Effector memory CD8-positive, alpha-beta T cell (primary cell): ENCODE measurements around the gene SREBF1.
A peak's percentile ranks its signal among the peaks of the same experiment; 100 is the strongest.

ENCODE experiments used
- ATAC-seq: fragments of 150-1000 bp; cut with Tn5 transposase; replicated peaks from 2 replicates; pipeline ENCODE4 v1.10.0; 2021; ENCODE audit warnings: mild to moderate bottlenecking, moderate library complexity
- DNase-seq, 3 experiments: peaks; one replicate each; pipeline ENCODE4 v3.0.0; 2021
- H3K27ac Mint-ChIP-seq, 2 donors: one replicate each; pipeline ENCODE4 v1.8.0; 2022; ENCODE audit warnings: mild to moderate bottlenecking in 2 of 2, mixed read lengths in 2 of 2, moderate library complexity in 2 of 2
- H3K27me3 Mint-ChIP-seq, 2 donors: one replicate each; pipeline ENCODE4 v1.8.0; 2022; ENCODE audit warnings: mixed read lengths in 2 of 2
- H3K36me3 Mint-ChIP-seq: one replicate; pipeline ENCODE4 v1.8.0; 2022; ENCODE audit warnings: mild to moderate bottlenecking, moderate library complexity, mixed read lengths; ENCODE audit not compliant: insufficient read depth
- H3K4me1 Mint-ChIP-seq, 2 donors: one replicate each; pipeline ENCODE4 v1.8.0; 2022; ENCODE audit warnings: low read depth in 2 of 2, mixed read lengths in 2 of 2
- H3K4me3 Mint-ChIP-seq, 2 donors: one replicate each; pipeline ENCODE4 v1.8.0; 2022; ENCODE audit warnings: mild to moderate bottlenecking in 2 of 2, mixed read lengths in 2 of 2, moderate library complexity in 2 of 2
- H3K9me3 Mint-ChIP-seq, 2 donors: one replicate each; pipeline ENCODE4 v1.8.0; 2022; ENCODE audit warnings: mixed read lengths in 2 of 2
- total RNA-seq, 9 experiments: gene quantifications; one replicate each; lab custom pipeline; 2026; lab: John Stamatoyannopoulos, UW

Gene SREBF1
- 6.2 to 159 (median 34.0) reads per million in 9 experiments for total RNA-seq

GRCh38 chr17:17836818-17837379 is at the start of gene SREBF1:
Gene SREBF1, minus strand, starts transcription at chr17:17836986. Its CDS starts 169 bp downstream, at chr17:17836817.
- Mint-ChIP-seq H3K4me1 (peaks cover 36 to 50% of the 10 kb centered on the region in 2 donors), H3K9me3 (no peaks in the 10 kb centered on the region), H3K27ac (peak within 1 kb of the TSS; percentile 99), H3K4me3 (peak within 1 kb of the TSS; percentile 91 to 95), H3K27me3 (no peaks in the 10 kb centered on the region), H3K36me3 (peaks cover 68% of the 10 kb centered on the region)
- peak; percentile 56 to 63 (median 58) for DNase-seq
- ATAC-seq = peak; percentile 42

- Mint-ChIP-seq H3K27ac (no peak overlapping the region), H3K36me3 (peaks cover 5% of the 10 kb centered on the region), H3K9me3 (no peaks in the 10 kb centered on the region), H3K4me1 (peaks cover 2 to 3% of the 10 kb centered on the region in 2 donors), H3K4me3 (no peak overlapping the region), H3K27me3 (no peaks in the 10 kb centered on the region)
- no peak for ATAC-seq
- no peak for DNase-seq
Observed at GRCh38 chr17:17886226-17886625, 49.4 kb upstream of the SREBF1 start.

- ATAC-seq = no peak
- Mint-ChIP-seq H3K27me3 (no peaks in the 10 kb centered on the region), H3K4me3 (no peak overlapping the region), H3K4me1 (no peaks in the 10 kb centered on the region), H3K27ac (no peak overlapping the region), H3K36me3 (peaks cover 10% of the 10 kb centered on the region), H3K9me3 (no peaks in the 10 kb centered on the region)
- DNase-seq = no peak
Observed at GRCh38 chr17:17884391-17885357, 47.9 kb upstream of the SREBF1 start.

- ATAC-seq (no peak), DNase-seq (no peak)
- Mint-ChIP-seq H3K27ac (no peak overlapping the region), H3K4me1 (no peaks in the 10 kb centered on the region), H3K36me3 (peaks cover 16% of the 10 kb centered on the region), H3K27me3 (no peaks in the 10 kb centered on the region), H3K4me3 (no peak overlapping the region), H3K9me3 (no peaks in the 10 kb centered on the region)
Observed at GRCh38 chr17:17883801-17884200, 47.0 kb upstream of the SREBF1 start.

- Mint-ChIP-seq H3K27me3 (no peaks in the 10 kb centered on the region), H3K4me1 (no peaks in the 10 kb centered on the region), H3K36me3 (peaks cover 20% of the 10 kb centered on the region), H3K9me3 (no peaks in the 10 kb centered on the region), H3K4me3 (no peak overlapping the region), H3K27ac (peak overlapping the region in 1 of 2 donors; percentile 58)
- no peak for ATAC-seq
- no peak for DNase-seq
Observed at GRCh38 chr17:17882082-17882581, 45.3 kb upstream of the SREBF1 start.

GRCh38 chr17:17880577-17881196 is 43.9 kb upstream of the SREBF1 start:
- H3K4me1 Mint-ChIP-seq = no peaks in the 10 kb centered on the region
- no peak for DNase-seq
- no peak overlapping the region for H3K4me3 Mint-ChIP-seq
- H3K9me3 Mint-ChIP-seq = no peaks in the 10 kb centered on the region
- ATAC-seq = no peak
- H3K36me3 Mint-ChIP-seq = peaks cover 21% of the 10 kb centered on the region
- H3K27me3 Mint-ChIP-seq = no peaks in the 10 kb centered on the region
- H3K27ac Mint-ChIP-seq = peak overlapping the region in 1 of 2 donors; percentile 49

GRCh38 chr17:17877529-17878358 is 41.0 kb upstream of the SREBF1 start:
- H3K4me1 Mint-ChIP-seq = no peaks in the 10 kb centered on the region
- H3K9me3 Mint-ChIP-seq = no peaks in the 10 kb centered on the region
- no peak overlapping the region for H3K4me3 Mint-ChIP-seq
- H3K36me3 Mint-ChIP-seq = peaks cover 19% of the 10 kb centered on the region
- H3K27me3 Mint-ChIP-seq = no peaks in the 10 kb centered on the region
- no peak for DNase-seq
- no peak for ATAC-seq
- H3K27ac Mint-ChIP-seq = no peak overlapping the region

GRCh38 chr17:17876959-17877528 is 40.3 kb upstream of the SREBF1 start:
- Mint-ChIP-seq H3K27ac (no peak overlapping the region), H3K4me3 (no peak overlapping the region), H3K27me3 (no peaks in the 10 kb centered on the region), H3K36me3 (peaks cover 19% of the 10 kb centered on the region), H3K9me3 (no peaks in the 10 kb centered on the region), H3K4me1 (no peaks in the 10 kb centered on the region)
- DNase-seq (no peak), ATAC-seq (no peak)

GRCh38 chr17:17874478-17874877 is 37.7 kb upstream of the SREBF1 start:
- Mint-ChIP-seq H3K4me1 (no peaks in the 10 kb centered on the region), H3K9me3 (no peaks in the 10 kb centered on the region), H3K4me3 (no peak overlapping the region), H3K27ac (no peak overlapping the region), H3K36me3 (peaks cover 14% of the 10 kb centered on the region), H3K27me3 (no peaks in the 10 kb centered on the region)
- ATAC-seq (no peak), DNase-seq (no peak)

- no peak for DNase-seq
- Mint-ChIP-seq H3K27me3 (no peaks in the 10 kb centered on the region), H3K4me1 (no peaks in the 10 kb centered on the region), H3K27ac (peak overlapping the region in 1 of 2 donors; percentile 57), H3K36me3 (peaks cover 11% of the 10 kb centered on the region), H3K4me3 (no peak overlapping the region), H3K9me3 (no peaks in the 10 kb centered on the region)
- no peak for ATAC-seq
Observed at GRCh38 chr17:17873450-17873991, 36.7 kb upstream of the SREBF1 start.

GRCh38 chr17:17872547-17873345 is 36.0 kb upstream of the SREBF1 start:
- no peaks in the 10 kb centered on the region for H3K4me1 Mint-ChIP-seq
- DNase-seq (no peak), ATAC-seq (no peak)
- H3K9me3 Mint-ChIP-seq = no peaks in the 10 kb centered on the region
- peaks cover 11% of the 10 kb centered on the region for H3K36me3 Mint-ChIP-seq
- H3K4me3 Mint-ChIP-seq = no peak overlapping the region
- peak overlapping the region in 1 of 2 donors; percentile 57 for H3K27ac Mint-ChIP-seq
- H3K27me3 Mint-ChIP-seq = no peaks in the 10 kb centered on the region

GRCh38 chr17:17871913-17872312 is 35.1 kb upstream of the SREBF1 start:
- Mint-ChIP-seq H3K4me3 (no peak overlapping the region), H3K36me3 (peaks cover 7% of the 10 kb centered on the region), H3K4me1 (no peaks in the 10 kb centered on the region), H3K9me3 (no peaks in the 10 kb centered on the region), H3K27ac (peak overlapping the region in 1 of 2 donors; percentile 77), H3K27me3 (no peaks in the 10 kb centered on the region)
- ATAC-seq (no peak), DNase-seq (no peak)
